ENCODE results near the gene PRR32.
"Not testable (repeated sequence)": the region's sequence is repeated elsewhere in the genome, so short reads cannot be mapped to it uniquely, and the experiment has no call there.

The PRR32 gene, protein sequence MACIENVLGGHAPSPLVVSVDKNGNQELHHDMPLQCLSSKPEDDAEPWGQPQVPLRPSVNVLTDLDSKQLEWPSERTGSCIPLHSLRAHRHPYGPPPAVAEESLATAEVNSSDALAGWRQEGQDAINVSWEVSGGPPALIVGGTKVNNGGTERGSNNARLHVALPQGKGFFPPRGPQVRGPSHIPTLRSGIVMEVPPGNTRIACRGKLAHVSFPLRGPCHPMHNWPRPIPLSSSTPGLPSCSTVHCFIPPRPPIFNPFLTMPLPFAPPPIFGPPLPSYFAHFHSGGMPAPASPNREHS

DNA sequence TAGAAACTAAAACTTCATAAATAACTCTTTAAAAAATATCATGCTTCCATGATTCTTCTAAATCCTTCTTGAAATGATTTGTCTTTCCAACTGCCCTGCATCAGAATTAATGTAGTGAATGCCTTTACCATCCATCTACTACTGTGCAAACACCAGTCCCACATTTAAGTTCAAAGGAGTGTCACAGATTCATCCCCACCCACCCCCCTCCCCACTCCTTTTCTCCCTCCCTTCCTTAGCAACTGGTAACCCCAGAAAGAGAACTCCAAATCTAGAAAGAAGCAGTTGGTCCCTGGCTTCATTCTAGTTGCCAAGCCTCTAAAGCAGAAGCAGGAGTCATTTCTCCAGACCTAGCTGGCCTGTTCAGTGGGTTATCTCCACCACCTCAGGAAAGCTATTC lies at the start of gene PRR32:
Gene PRR32, plus strand, starts transcription at position 301 of the 400 bp plus-strand sequence. CDS start 115 bp downstream, outside the sequence.
- no peak for DNase-seq

- peak; percentile 1 for DNase-seq
These were observed 49.4 kb upstream of the PRR32 start for GRCh38 chrX:126770179-126770578.

DNA sequence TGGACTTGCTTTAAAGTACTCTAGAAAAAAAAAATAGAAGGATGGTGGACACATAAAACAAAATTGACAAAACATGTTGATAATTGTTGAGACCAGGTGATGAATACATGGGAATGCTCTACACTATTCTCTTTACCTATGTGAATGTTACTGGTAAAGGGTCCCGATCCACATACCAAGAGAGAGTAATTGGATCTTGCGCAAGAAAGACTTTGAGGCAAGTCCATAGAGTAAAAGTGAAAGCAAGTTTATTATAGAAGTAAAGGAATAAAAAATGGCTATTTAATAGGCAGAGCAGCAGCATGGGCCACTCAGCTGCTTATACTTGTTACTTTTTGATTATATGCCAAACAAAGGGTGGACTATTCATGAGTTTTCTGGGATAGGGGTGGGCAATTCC lies 34.0 kb upstream of the PRR32 start:
- DNase-seq: no peak

DNA sequence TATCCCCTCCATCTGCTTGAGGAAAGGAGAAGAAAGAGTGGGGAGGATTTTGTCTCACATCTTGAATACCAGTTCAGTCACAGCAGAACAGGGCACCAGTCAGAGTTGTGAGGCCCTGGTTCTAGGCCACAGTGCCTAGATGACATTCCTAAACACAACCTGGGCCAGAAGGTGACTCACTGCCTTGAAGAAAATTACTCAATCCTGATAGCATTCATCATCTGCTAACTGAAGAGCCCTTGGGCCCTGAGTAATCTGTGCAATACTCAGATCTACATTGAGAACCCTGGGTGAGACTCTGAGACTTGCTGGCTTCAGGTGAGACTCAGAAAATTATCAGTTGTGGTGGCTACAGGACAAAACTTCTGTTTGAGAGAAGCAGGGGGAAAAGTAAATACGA lies 20.5 kb upstream of the PRR32 start:
- no peak for DNase-seq

- not testable (repeated sequence) for DNase-seq
These were observed 12.7 kb upstream of the PRR32 start for GRCh38 chrX:126806784-126807183.

GRCh38 chrX:126815806-126816205 lies 3.7 kb upstream of the PRR32 start:
- no peak for DNase-seq

DNA sequence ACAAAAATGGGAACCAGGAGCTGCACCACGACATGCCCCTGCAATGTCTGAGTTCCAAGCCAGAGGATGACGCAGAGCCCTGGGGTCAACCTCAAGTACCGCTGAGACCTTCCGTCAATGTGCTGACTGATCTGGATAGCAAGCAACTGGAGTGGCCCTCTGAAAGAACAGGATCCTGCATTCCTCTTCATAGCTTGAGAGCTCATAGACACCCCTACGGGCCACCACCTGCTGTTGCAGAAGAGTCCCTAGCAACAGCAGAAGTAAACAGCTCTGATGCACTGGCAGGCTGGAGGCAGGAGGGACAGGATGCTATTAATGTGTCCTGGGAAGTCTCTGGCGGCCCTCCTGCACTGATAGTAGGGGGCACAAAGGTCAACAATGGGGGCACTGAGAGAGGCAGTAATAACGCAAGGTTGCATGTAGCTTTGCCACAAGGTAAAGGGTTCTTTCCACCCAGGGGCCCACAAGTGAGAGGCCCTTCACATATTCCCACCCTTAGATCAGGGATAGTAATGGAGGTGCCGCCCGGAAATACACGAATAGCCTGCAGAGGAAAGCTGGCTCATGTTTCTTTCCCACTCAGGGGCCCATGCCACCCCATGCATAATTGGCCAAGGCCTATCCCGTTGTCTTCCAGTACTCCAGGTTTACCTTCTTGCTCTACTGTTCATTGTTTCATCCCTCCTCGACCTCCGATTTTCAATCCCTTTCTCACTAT lies 1.3 kb downstream of the PRR32 start:
- no peak for DNase-seq

DNA sequence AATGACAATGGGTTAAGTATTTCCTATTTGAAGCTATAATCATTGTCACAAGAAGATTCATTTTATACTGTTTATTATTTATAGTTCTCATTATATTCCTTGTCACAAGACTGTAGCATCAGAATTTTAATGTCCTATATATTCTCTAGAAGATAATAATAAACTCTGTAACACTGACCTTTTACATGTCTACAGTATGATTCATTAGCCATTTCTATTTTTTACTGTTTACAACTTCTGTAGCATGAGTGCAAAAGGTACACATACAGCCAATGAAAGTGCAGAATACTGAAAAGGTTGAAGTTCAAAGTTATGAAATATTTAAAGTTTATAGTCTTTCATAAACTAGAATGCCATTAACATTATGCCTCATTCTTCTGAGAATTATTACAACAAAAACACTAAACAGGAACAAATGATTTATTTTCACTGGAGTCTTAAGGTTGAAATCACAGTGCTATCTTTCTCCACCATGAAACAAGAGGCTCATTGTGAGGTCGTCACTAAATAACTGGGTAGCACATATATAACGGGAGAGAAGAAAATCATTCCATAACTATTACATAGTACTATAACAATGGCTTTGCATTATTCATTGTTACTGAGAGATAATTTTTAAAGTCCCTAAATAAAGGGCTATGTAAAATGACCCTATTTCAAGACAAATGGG lies 4.9 kb downstream of the PRR32 start:
- DNase-seq: no peak

GRCh38 chrX:126825566-126826193 lies 6.2 kb downstream of the PRR32 start:
- no peak for DNase-seq

DNA sequence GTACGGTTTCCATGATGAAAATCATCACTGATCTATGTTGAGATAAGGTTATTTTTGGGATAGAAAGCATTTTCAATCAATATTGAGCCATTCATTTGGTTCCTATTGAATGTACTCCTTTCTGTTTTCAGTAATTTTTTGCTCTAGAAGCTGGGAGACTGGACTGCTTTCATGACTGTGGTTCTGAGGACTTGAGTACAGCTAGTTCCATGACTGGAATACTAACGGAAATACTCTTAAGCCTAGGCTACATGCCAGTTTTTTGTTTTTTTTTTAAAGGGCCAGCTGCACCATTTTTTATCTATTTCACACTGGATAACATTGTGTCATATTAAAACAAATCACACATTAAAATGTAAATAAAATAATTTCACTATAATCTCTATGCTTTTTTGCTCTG lies 16.7 kb downstream of the PRR32 start:
- no peak for DNase-seq

DNA sequence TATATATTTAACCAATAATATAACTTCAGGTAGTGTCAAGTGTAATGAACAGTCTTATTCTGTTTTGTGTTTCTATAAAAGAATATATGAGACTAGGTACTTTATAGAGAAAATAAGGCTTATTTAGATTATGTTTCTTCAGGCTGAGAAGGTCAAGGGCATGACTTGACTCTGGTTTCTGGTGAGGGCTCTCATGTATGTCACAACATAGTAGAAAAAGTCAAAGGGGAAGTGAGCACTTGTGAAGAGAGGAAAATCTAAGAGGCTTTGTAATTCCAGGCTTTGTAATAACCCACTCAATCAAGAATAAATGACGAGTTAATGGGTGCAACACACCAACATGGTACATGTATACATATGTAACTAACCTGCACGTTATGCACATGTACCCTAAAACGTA lies 27.6 kb downstream of the PRR32 start:
- DNase-seq: no peak

GRCh38 chrX:126855839-126856524 lies 36.5 kb downstream of the PRR32 start:
- no peak for DNase-seq
